Panc1 (cell line): ENCODE data around the gene ECEL1.

Experiments
- CTCF ChIP-seq: fragments of 450-650 bp; IDR thresholded peaks from 2 replicates; pipeline ENCODE4 v1.5.1; 2017; ENCODE audit warnings: mild to moderate bottlenecking
- REST ChIP-seq, 2 experiments: IDR thresholded peaks; 2 replicates each; pipeline ENCODE4 v1.6.1; 2011 to 2012; ENCODE audit warnings: low read depth in 2 of 2, control low read depth in 1 of 2, low read length in 1 of 2, mild to moderate bottlenecking in 1 of 2, moderate library complexity in 1 of 2; ENCODE audit not compliant: insufficient read depth in 1 of 2
- SIN3A ChIP-seq: IDR thresholded peaks from 2 replicates; pipeline ENCODE4 v1.6.1; 2012; ENCODE audit warnings: low read depth, mild to moderate bottlenecking, low read length, moderate library complexity, borderline replicate concordance; ENCODE audit not compliant: insufficient read depth

GRCh38 chr2:232458051-232458660, 29.5 kb downstream of the ECEL1 start:
- TF ChIP-seq CTCF: no peak
- TF ChIP-seq SIN3A: no peak
- no peak for TF ChIP-seq REST (IDR thresholded peaks at IDR 0.05; ENCODE audit: insufficient read depth in 1 of 2, low read depth in 2 of 2, low read length in 1 of 2)
